T follicular helper cell (primary cell): ENCODE results near the gene PDZD2.
"Not testable (repeated sequence)": the region's sequence is repeated elsewhere in the genome, so short reads cannot be mapped to it uniquely, and the experiment has no call there.

Experiments
- DNase-seq: peaks from one replicate; pipeline ENCODE4 v3.0.0-alpha.2; 2020; ENCODE audit warnings: low read depth

Gene PDZD2

DNA sequence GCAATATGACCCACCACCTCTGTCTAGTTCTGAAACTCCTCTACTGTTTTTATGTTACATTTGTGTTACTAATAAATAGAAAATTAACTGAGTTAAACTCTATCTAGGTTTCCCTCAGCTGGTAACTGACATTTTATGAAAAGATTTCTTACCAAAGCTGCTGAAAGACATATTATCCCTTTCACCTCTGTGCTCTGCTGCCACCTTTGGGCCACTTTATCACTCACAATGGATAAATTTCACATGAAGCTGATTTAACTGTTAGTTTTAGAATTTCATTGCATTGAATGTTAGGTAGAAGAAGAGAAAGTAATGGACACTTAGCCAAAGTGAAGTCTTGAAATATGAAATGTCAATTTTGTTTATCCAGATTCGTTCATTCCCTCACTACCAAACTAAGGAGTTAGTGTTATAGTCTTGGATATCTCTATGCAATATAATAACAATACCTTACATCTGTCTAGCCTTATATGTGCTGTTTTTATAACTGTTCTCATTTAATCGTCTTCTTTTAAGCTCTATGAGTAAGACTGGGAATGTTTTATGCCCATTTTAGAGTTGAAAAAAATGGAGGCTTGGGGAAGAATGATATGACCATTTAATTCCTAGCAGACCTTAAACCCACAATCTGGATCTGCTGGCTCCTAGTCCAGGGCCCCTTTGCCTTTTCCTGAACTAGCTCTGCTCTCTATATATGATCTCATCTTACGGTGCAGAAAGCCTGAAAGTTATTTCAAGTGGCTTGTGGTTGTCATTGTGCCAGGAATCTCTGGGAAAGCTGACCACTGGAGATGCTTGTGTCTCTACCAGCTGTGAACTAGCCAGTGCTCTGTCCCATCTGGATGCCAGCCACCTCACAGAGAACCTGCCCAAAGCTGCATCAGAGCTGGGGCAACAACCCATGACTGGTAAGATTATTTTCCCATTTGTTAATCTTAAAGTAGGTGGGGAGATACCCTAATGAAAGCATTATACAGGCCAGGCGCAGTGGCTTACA is 438.1 kb downstream of the PDZD2 start:
- DNase-seq = no peak

DNA sequence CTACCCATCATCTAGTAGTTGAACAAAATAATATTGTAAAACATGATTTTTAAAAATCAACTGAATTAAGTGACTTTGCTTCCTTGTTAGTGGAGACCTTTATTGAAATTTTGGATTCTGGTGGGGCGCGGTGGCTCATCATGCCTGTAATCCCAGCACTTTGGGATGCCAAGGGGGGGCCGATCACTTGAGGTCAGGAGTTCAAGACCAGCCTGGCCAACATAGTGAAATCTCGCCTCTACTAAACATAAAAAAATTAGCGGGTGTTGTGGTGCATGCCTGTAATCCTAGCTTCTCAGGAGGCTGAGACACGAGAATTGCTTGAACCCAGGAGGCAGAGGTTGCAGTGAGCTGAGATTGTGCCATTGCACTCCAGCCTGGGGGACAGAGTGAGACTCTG is 439.9 kb downstream of the PDZD2 start:
- DNase-seq = not testable (repeated sequence)

DNA sequence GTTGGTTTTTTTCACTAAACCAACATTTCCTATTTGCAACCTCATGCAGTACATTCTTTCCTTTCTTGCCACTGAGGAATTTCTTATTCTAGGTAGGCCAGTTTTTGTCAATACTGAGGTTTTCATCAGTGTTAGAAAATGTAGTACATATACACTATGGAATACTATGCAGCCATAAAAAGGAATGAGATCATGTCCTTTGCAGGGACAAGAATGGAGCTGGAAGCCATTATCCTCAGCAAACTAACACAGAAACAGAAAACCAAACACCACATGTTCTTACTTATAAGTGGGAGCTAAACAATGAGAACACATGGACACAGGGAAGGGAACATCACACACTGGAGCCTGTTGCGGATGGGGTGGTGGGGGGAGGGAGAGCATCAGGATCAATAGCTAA is 441.6 kb downstream of the PDZD2 start:
- DNase-seq = not testable (repeated sequence)

DNA sequence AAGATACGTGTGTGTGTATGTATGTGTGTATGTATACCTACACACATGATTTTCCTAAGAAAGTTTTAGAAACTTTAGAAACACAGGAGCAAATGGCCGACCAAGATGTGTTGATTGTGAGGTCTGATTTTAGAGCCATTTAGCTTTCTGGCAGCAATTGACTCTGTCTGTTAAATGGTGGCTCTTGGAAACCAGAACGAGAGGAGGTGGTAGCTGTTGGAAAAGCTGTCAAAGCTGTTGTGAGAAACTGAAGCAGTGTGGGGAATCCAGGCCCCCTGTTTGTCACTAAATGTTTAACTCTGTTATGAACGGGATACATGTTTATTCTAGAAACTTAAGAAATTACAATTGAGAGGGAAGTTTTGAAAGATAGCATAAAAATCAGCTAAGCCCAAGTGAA is 443.8 kb downstream of the PDZD2 start:
- DNase-seq = no peak

DNA sequence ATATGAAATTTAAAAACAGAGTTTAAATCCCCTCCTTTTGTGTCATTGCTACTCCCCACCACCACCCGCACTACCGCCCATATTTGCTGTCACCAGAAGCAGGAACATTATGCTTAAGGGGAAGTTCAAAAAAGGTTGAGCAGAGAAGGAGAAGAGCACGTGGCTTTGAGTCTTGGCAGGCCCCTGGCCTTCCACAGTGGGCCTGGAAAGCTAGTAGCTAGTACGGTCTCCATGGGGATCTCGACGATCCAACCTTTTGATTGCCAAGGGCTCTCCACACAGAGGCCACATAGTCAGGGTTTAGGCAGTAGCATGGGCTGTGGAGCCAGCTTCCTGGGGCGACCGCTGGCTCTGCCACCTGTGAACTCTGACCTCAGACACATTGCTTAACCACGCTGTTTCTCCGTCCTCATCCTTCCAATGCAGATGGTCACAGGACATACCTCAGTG is 445.1 kb downstream of the PDZD2 start:
- DNase-seq = no peak

DNA sequence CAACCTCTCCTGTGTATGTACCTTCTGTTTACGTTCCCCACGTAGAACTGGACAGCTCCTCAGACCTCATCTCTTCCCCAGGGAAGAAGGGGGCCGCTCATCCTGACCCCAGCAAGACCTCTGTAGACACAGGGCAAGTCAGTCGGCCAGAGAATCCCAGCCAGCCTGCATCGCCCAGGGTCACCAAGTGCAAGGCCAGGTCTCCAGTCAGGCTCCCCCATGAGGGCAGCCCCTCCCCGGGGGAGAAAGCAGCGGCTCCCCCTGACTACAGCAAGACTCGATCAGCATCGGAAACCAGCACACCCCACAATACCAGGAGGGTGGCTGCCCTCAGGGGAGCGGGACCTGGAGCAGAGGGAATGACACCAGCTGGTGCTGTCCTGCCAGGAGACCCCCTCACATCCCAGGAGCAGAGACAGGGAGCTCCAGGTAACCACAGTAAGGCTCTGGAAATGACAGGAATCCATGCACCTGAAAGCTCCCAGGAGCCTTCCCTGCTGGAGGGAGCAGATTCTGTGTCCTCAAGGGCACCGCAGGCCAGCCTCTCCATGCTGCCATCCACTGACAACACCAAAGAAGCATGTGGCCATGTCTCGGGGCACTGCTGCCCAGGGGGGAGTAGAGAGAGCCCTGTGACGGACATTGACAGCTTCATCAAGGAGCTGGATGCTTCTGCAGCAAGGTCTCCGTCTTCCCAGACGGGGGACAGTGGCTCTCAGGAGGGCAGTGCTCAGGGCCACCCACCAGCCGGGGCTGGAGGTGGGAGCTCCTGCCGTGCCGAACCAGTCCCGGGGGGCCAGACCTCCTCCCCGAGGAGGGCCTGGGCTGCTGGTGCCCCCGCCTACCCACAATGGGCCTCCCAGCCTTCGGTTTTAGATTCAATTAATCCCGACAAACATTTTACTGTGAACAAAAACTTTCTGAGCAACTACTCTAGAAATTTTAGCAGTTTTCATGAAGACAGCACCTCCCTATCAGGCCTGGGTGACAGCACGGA is 448.5 kb downstream of the PDZD2 start:
- DNase-seq = no peak

DNA sequence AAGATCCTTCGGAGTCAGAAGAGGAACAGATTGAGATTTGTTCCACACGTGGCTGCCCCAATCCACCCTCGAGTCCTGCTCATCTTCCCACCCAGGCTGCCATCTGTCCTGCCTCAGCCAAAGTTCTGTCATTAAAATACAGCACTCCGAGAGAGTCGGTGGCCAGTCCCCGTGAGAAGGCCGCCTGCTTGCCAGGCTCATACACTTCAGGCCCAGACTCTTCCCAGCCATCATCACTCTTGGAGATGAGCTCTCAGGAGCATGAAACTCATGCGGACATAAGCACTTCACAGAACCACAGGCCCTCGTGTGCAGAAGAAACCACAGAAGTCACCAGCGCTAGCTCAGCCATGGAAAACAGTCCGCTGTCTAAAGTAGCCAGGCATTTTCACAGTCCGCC is 449.3 kb downstream of the PDZD2 start:
- DNase-seq = no peak

DNA sequence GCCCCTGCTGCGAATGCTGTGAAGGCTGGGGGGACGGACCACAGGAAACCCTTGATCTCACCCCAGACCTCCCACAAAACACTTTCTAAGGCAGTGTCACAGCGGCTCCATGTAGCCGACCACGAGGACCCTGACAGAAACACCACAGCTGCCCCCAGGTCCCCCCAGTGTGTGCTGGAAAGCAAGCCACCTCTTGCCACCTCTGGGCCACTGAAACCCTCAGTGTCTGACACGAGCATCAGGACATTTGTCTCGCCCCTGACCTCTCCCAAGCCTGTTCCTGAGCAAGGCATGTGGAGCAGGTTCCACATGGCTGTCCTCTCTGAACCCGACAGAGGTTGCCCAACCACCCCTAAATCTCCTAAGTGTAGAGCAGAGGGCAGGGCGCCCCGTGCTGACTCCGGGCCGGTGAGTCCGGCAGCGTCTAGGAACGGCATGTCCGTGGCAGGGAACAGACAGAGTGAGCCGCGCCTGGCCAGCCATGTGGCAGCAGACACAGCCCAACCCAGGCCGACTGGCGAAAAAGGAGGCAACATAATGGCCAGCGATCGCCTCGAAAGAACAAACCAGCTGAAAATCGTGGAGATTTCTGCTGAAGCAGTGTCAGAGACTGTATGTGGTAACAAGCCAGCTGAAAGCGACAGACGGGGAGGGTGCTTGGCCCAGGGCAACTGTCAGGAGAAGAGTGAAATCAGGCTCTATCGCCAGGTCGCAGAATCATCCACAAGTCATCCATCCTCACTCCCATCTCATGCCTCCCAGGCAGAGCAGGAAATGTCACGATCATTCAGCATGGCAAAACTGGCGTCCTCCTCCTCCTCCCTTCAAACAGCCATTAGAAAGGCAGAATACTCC is 450.4 kb downstream of the PDZD2 start:
- no peak for DNase-seq

DNA sequence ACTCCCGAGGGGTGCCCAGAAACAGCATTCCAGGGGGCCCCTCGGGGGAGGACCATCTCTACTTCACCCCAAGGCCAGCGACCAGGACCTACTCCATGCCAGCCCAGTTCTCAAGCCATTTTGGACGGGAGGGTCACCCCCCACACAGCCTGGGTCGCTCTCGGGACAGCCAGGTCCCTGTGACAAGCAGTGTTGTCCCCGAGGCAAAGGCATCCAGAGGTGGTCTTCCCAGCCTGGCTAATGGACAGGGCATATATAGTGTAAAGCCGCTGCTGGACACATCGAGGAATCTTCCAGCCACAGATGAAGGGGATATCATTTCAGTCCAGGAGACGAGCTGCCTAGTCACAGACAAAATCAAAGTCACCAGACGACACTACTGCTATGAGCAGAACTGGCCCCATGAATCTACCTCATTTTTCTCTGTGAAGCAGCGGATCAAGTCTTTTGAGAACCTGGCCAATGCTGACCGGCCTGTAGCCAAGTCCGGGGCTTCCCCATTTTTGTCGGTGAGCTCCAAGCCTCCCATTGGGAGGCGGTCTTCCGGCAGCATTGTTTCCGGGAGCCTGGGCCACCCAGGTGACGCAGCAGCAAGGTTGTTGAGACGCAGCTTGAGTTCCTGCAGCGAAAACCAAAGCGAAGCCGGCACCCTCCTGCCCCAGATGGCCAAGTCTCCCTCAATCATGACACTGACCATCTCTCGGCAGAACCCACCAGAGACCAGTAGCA is 451.3 kb downstream of the PDZD2 start:
- no peak for DNase-seq

DNA sequence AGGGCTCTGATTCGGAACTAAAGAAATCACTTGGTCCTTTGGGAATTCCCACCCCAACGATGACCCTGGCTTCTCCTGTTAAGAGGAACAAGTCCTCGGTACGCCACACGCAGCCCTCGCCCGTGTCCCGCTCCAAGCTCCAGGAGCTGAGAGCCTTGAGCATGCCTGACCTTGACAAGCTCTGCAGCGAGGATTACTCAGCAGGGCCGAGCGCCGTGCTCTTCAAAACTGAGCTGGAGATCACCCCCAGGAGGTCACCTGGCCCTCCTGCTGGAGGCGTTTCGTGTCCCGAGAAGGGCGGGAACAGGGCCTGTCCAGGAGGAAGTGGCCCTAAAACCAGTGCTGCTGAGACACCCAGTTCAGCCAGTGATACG is 451.8 kb downstream of the PDZD2 start:
- DNase-seq = no peak

DNA sequence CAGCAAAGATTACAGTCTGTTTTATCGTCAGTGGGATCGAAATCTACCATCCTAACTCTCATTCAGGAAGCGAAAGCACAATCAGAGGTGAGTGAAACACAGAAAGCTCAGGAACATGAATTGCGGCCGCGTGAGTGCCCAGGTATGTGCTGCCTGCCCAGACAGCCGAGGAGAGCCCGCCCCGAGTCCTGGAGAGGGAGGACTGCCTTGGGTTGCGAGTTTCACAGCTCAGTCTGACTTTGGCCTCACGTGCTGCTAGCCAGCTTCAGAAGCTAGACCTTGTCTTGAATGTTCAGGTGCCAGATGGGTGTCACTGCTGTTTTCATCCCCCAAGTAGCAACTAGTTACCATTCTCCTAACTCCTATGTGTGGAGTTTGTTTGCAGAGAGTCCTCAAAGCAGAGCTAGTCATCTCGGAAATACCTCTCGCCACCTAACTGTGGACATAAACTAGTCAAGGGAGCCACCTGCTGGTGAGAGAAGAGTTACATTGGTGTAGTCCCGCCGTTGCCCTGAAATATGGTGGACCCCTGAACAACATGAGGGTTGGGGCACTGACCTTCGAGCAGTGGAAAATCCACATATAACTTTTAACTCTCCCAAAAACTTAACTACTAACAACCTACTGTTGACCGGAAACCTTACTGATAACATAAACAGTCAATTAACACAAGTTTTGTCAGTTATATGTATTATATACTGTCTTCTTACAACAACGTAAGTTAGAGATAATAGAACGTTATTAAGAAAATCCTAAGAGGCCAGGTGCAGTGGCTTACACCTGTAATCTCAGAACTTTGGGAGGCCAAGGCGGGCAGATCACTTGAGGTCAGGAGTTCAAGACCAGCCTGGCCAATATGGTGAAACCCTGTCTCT is 454.2 kb downstream of the PDZD2 start:
- DNase-seq = peak; percentile 50

DNA sequence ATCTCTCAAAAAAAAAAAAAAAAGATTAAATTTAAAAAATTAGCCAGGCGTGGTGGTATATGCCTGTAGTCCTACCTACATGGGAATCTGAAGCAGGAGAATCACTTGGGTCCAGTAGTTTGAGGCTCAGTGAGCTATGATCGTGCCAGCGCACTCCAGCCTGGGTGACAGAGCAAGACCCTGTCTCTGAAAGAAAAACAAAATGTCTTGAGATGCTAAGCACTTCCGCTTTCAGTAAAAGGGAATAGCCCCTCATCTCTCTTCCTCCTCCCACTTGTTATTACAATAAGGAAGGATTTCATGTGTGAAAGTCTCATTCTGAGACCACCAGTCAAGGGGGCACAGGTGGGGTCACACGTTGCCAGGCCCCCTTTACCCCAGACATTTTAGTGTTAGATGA is 455.8 kb downstream of the PDZD2 start:
- no peak for DNase-seq

DNA sequence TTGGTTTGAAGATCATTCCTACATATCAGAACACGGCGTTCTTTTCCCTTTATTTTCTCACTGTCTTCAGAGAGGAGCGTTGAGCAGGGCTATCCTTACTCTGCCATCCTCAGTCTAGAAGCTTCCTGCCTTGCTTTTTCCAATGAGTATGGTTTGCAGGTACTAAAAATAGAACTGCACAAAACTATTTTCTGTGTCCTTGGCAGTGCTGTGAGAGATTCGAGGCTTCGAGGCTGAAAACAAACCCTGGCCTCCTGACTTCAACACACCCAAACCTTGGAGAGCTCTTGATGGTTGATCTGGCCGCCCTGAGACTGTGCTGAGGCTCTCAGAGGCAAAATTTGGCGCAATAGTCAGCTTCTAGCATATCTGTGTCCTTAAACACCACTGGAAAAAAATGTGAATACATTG is 456.3 kb downstream of the PDZD2 start:
- DNase-seq = no peak

DNA sequence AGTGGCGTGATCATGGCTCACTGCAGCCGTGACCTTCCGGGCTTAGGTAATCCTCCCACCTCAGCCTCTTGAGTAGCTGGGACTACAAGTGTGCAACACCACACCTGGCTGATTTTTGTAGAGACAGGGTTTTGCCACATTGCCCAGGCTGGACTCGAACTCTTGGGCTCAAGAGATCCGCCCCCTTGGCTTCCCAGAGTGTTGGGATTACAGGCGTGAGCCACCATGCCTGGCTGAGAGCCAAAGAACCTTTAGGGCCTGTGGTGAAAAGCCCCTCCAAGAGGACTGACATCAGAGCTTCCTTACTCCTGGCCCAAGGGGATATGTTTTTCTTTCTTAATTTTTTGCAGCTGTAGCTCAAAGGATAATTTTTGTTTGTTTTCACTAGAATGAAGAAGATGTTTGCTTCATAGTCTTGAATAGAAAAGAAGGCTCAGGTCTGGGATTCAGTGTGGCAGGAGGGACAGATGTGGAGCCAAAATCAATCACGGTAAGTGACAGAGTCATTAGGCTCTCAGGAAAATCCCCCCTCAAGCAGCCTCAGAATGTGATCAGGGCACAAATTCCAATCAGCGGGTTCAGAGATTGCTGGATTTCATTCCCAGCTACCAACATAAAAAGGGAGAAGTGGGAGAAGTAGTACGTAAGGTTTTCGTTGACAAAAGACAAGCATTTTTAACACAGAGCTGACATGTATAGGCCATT is 458.1 kb downstream of the PDZD2 start:
- no peak for DNase-seq

DNA sequence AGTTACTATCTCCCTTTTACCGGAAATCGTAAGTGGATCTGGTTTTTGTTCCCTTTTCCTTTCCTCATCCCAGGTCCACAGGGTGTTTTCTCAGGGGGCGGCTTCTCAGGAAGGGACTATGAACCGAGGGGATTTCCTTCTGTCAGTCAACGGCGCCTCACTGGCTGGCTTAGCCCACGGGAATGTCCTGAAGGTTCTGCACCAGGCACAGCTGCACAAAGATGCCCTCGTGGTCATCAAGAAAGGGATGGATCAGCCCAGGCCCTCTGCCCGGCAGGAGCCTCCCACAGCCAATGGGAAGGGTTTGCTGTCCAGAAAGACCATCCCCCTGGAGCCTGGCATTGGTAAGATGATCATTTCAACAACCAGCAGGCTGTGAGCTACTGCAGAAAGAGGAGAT is 459.4 kb downstream of the PDZD2 start:
- no peak for DNase-seq

DNA sequence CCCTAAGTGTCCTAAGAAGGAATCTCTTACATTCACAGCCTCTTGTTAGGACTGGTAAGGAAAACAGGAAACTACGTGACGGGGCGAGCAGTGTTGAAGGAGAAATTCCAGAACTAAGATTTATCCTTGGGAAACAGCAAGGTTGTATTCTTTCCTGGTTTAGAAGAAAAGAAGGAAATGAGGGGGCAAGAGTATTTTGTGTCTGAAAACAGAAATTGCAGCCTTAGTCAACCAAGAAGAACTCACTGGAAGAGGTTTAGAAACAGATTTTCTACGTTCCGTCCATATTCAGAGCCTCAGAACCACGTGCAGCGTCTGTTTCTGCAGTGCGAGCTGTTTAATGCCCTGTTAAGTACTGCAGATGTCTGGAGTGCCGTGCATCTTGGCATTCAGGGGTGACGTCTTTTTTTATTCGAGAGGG is 460.0 kb downstream of the PDZD2 start:
- DNase-seq = no peak

DNA sequence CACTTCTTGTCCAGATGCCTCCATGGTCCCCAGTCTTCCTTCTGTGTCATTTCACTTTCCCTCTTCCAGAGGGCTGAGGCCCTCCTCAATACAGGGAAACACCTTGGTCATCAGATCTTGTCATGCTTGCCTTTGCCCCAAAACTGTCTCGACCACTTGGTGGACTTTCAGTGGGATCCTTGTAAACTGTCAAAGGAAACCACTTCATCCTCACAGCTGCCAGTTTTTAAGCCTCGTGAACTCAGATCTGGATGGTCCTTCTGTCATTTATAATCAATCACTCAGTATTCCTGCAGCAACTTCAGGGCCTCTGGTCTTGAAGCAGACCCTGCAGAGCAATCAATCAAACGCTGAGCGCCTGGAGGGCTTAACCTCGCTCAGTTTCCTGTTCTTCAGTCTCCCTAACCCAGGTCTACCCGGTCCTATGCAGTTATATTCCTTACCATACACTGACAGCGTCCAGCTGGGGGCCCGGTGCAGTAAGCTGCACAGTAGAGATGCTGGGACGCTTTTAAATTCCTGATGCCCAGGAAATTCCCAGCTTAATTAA is 460.6 kb downstream of the PDZD2 start:
- DNase-seq = no peak

DNA sequence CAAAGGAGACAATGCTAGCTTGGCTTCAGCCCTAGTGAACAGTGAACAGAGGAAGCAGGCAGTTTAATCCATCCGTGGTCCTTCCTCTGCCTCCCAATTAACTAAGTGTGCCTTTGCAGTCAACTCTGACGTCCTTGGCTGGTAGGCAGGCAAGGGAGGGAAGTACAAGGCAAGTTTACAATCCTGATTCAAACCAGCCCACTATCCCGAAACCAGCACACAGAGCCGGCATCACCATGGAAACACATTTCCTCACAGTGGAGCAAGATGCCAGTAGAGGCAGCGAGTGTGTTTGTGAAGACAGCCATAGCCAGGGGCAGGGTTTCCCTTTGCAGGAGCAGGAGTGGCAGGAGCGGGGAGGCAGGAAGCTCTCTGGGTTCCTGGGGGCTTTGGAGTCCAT is 461.3 kb downstream of the PDZD2 start:
- DNase-seq = no peak
